NCI-H146 (cell line): ENCODE data around the gene TRIM5.
"Not testable (repeated sequence)": the region's sequence is repeated elsewhere in the genome, so short reads cannot be mapped to it uniquely, and the experiment has no call there.

Experiments
- DNase-seq: peaks from one replicate; lab custom pipeline; 2025; lab: John Stamatoyannopoulos, UW

TRIM5 gene

DNA sequence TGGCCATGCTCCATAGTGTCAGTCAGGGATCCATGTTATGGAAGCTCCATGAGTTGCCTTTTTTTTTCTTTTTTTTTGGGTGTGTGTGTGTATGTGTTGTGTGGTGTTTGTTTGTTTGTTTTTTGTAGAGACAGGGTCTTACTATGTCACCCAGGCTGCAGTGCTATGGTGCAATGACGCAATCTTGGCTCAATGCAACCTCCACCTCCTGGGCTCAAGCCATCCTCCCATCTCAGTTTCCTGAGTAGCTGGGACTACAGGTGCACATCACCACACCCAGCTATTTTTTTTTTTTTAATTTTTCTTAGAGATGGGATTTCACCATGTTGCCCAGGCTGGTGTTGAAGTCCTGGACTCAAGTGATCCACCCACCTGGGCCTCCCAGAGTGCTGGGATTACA lies 3.6 kb upstream of the TRIM5 start:
- DNase-seq = no peak

- DNase-seq = no peak
Observed at GRCh38 chr11:5686426-5686825, 1.6 kb upstream of the TRIM5 start.

DNA sequence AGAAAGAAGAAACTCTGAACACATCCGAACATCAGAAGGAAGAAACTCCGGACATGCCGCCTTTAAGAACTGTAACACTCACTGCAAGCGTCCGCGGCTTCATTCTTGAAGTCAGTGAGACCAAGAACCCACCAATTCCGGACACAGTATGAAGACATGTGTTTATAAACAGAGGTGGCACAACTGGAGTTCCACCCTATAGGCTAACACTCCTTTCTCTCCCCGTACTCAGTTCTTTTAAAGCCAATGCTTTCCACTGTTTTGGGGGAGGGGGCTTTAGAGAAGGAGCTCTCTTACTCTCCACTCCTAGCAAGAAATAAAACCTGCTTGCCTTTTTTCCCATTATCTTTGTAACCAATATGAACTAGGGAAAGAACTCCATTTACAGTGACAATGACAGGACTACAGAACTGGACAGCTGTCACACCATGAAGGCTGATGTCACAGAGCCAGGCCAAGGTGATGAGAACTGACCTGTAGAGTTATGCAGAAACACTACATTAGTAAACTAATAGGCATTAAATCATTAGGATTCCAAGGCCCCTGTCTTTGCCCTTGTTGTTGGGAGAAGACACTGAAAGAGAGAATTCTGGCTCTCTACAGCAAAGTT lies 733 bp downstream of the TRIM5 start:
- DNase-seq = no peak

DNA sequence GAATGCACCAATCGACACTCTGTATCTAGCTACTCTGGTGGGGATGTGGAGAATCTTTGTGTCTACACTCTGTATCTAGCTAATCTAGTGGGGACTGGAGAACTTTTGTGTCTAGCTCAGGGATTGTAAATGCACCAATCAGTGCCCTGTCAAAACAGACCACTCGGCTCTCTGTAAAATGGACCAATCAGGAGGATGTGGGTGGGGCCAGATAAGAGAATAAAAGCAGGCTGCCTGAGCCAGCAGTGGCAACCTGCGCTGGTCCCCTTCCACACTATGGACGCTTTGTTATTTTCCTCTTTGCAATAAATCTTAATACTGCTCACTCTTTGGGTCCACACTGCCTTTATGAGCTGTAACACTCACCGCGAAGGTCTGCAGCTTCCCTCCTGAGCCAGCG lies 1.3 kb downstream of the TRIM5 start:
- not testable (repeated sequence) for DNase-seq

GRCh38 chr11:5682890-5683441 lies 1.9 kb downstream of the TRIM5 start:
- not testable (repeated sequence) for DNase-seq

DNA sequence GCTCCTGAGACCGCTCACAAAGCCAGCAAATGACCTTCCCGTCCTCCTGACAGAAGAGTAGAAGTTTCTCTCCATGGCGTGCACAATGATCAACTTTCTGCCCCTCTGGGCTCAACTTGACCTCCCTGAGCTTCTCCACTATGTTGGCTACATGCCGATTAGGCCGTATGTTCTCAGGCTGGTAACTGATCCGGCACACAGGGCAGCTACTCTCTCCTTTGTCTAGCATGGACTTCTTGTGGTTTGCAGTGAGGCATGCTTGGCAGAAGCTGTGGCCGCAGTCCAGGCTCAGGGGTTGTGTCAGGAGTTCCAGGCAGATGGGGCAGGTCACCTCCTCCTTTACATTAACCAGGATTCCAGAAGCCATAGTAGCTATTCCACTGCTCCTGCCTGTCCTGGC lies 5.1 kb downstream of the TRIM5 start:
- no peak for DNase-seq

DNA sequence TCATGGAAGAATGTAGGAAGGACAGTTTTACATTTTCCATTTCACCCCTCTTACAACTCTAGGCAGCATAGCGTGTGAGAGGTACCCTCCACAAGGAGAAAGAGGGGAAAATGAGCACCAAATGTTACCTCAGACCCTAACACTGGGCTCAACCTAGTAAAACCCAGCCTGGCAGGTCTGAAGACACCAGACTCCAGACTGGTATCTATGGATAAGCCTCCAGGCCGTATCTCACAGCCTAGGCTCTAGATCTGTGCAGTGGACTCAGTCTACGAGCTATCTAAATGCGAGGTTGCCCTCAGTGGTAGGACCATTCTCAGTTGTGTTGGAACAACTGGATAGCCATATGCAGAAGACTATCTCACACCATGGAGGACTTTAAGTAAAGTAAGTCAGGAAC lies 10.5 kb downstream of the TRIM5 start:
- no peak for DNase-seq

DNA sequence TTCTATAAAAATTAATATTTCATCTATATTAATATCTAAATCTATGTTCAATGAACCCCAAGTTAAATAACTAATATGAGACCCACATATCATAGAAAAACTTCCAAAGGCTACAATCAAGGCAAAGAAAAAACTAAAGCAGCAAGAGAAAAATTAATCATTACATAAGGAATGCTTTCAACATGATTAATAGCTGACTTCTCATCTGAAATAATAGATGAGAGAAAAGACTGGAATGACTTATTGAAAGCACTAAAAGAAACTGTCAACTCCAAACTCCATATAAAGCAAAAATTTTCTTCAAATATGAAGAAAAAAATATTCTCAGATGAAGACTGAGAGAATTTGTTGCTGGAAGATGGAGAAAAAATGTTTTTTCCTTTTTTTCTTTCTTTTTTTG lies 13.0 kb downstream of the TRIM5 start:
- DNase-seq = no peak

- no peak for DNase-seq
Observed at GRCh38 chr11:5666402-5666793, 18.5 kb downstream of the TRIM5 start.

- no peak for DNase-seq
Observed at GRCh38 chr11:5665746-5666401, 19.0 kb downstream of the TRIM5 start.

GRCh38 chr11:5665051-5665570 lies 19.8 kb downstream of the TRIM5 start:
- no peak for DNase-seq

GRCh38 chr11:5663511-5663910 lies 21.4 kb downstream of the TRIM5 start:
- DNase-seq = no peak

- DNase-seq = no peak
Observed at GRCh38 chr11:5658318-5658717, 26.6 kb downstream of the TRIM5 start.

DNA sequence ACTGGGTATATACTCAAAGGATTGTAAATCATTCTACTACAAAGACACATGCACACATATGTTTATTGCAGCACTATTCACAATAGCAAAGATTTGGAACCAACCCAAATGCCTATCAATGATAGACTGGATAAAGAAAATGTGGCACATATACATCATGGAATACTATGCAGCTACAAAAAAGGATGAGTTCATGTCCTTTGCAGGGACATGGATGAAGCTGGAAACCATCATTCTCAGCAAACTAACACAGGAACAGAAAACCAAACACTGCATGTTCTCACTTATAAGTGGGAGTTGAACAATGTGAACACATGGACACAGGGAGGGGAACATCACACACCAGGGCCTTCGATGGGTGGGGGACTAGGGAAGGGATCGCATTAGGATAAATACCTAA lies 27.9 kb downstream of the TRIM5 start:
- DNase-seq = not testable (repeated sequence)

DNA sequence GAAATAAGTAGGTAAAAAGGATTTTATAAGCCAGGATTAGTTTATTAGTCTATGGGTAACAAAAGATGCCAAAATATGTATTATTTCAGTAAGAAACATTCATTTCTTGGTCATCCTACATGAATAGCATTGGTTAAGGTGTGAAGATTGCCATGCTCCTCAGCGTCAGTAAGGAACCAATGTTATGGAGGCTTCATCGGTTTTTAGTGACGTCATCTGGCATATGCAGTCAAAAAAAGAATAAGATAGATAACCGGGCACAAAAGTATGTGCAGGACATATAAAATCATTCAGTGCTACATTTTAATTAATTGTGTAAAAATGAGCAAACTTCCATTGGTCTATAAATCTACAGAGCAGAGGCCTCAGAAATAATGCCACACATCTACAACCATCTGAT lies 29.4 kb downstream of the TRIM5 start:
- no peak for DNase-seq

- DNase-seq = no peak
Observed at GRCh38 chr11:5646139-5646538, 38.7 kb downstream of the TRIM5 start.

- no peak for DNase-seq
Observed at GRCh38 chr11:5643585-5643984, 41.3 kb downstream of the TRIM5 start.

DNA sequence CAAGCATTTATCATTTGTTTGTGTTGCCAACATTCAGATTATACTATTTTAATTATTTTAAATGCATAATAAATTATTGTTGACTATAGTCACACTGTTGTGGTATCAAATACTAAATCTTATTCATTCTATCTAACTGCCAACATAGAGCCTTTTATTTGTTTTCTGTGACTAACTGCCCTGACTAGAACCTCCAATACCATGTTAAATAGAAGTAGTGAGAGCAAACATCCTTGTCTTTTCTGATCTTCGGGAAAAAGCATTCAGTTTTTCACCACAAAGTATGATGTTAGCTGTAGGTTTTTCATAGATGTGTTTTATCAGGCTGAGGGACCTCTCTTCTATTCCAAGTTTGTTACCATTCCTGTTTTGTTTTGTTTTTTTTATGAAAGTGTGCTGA lies 44.9 kb downstream of the TRIM5 start:
- DNase-seq = no peak

DNA sequence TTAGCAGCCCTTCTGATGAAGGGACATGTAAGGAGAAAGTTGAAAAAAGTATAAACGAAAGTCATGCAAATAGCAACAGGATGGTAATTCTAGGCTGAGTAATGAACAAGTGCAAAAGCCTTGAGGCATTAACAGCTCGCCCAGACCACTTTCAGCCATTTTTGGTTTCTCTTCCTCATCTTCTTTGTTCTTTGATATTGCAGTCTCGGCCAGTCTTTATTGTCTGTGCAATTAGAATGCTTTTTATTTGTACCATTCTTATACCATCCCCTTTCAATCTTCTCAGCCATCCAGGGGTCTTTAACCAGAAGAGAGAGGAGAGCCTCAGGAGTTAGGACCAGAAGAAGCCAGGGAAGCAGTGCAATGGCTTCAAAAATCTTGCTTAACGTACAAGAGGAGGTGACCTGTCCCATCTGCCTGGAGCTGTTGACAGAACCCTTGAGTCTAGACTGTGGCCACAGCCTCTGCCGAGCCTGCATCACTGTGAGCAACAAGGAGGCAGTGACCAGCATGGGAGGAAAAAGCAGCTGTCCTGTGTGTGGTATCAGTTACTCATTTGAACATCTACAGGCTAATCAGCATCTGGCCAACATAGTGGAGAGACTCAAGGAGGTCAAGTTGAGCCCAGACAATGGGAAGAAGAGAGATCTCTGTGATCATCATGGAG lies 52.8 kb downstream of the TRIM5 start:
- no peak for DNase-seq

DNA sequence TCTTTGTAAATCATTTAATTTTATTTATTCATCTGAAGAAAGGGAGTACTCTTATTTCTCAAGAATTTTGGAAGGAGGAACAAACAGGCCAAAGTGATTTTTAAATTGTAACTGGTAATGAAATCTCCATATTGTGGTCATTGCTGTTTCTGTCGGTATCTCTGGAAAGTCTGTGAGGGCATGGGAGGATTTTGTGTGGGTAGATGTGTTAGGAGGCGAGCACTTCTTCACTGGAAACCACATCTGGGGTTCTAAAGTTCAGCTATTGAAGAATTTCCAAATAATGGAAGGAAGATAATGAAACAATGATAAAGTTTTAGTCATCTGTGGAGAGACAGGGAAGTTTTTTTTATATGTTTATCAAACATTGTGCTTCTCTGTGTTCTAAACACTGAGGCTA lies 53.5 kb downstream of the TRIM5 start:
- no peak for DNase-seq

DNA sequence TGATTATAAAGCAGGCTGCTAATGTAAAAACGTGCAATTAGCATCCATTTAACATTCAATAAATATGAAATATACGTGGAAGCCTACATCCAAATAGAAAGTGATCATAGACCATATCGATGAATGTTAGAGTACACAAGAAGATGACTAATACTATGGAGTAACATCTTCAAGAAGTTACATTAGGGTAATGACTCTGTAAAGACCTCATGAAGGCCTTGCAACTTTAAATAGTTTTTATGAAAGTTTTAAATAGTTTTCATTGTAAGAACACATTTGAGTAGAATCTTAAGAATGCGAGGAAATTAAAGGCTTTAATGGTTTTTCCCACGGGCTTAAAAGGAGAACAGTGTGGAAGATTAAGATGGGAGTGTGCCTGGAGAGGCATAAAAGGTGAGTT lies 58.7 kb downstream of the TRIM5 start:
- no peak for DNase-seq

DNA sequence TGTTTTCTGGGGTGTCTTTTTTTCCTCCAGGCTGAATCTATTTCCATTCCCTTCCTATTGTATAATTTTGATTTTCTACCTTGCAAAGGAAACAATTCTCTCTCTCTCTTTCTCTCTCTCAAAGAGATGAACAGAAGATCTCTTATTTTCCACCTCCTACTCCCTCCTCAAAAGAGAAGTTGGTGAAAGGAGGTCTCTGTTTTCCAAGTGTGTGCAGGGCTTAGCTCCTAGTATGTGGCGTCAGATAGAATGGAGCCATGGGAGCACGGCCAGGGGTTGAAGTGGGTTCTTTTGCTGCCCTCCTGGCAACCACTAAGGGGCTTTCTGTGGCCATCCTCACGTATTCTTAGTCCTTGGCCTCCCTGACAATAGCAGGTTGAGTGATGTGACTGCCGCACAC lies 59.6 kb downstream of the TRIM5 start:
- no peak for DNase-seq
